Nephron progenitor cell (in vitro differentiated cells): ENCODE results near the gene NOD2.

ENCODE experiments used
- DNase-seq: peaks from one replicate; pipeline ENCODE4 v3.0.0; 2021
- H3K27ac Mint-ChIP-seq: 2 replicates; pipeline ENCODE4 v1.8.0; 2021; ENCODE audit warnings: mild to moderate bottlenecking, moderate library complexity, mixed read lengths
- H3K27me3 Mint-ChIP-seq: 2 replicates; pipeline ENCODE4 v1.8.0; 2021; ENCODE audit warnings: mild to moderate bottlenecking, low read depth, mixed read lengths; ENCODE audit not compliant: poor library complexity
- H3K36me3 Mint-ChIP-seq: 2 replicates; pipeline ENCODE4 v1.8.0; 2021; ENCODE audit warnings: low read depth, mixed read lengths
- H3K4me1 Mint-ChIP-seq: 2 replicates; pipeline ENCODE4 v1.8.0; 2021; ENCODE audit warnings: mixed read lengths
- H3K4me3 Mint-ChIP-seq: 2 replicates; pipeline ENCODE4 v1.8.0; 2021; ENCODE audit warnings: mild to moderate bottlenecking, moderate library complexity, mixed read lengths
- H3K9me3 Mint-ChIP-seq: 2 replicates; pipeline ENCODE4 v1.8.0; 2021; ENCODE audit warnings: mild to moderate bottlenecking, moderate library complexity, mixed read lengths
- CTCF ChIP-seq: fragments of 200-600 bp; sonication (generic); IDR thresholded peaks from 2 replicates; pipeline ENCODE4 v1.5.0; 2021; ENCODE audit warnings: antibody characterized with exemption

The NOD2 gene

GRCh38 chr16:50761267-50761666 lies 67.9 kb downstream of the NOD2 start:
- no peak for TF ChIP-seq CTCF
- H3K27me3 Mint-ChIP-seq, result peaks cover 2% of the 10 kb centered on the region
- H3K4me1 Mint-ChIP-seq, result no peaks in the 10 kb centered on the region
- no peak for DNase-seq
- H3K27ac Mint-ChIP-seq, result no peak overlapping the region
- no peak overlapping the region for H3K4me3 Mint-ChIP-seq
- peaks cover 40% of the 10 kb centered on the region for H3K36me3 Mint-ChIP-seq
- peaks cover 17% of the 10 kb centered on the region for H3K9me3 Mint-ChIP-seq

GRCh38 chr16:50762241-50762640 lies 68.8 kb downstream of the NOD2 start:
- Mint-ChIP-seq H3K27ac (no peak overlapping the region), H3K27me3 (peaks cover 2% of the 10 kb centered on the region), H3K4me1 (no peaks in the 10 kb centered on the region), H3K4me3 (no peak overlapping the region), H3K36me3 (peaks cover 50% of the 10 kb centered on the region), H3K9me3 (peaks cover 25% of the 10 kb centered on the region)
- no peak for TF ChIP-seq CTCF
- DNase-seq, result no peak

GRCh38 chr16:50763211-50763610 lies 69.8 kb downstream of the NOD2 start:
- Mint-ChIP-seq H3K36me3 (peaks cover 53% of the 10 kb centered on the region), H3K27ac (no peak overlapping the region)

GRCh38 chr16:50765260-50765659 lies 71.9 kb downstream of the NOD2 start:
- H3K27me3 Mint-ChIP-seq, result no peaks in the 10 kb centered on the region
- no peak for TF ChIP-seq CTCF

More at GRCh38 chr16:50763211-50763610, 69.8 kb downstream of the NOD2 start:
- Mint-ChIP-seq H3K27me3 (peaks cover 1% of the 10 kb centered on the region), H3K4me1 (no peaks in the 10 kb centered on the region), H3K4me3 (no peak overlapping the region), H3K9me3 (peaks cover 25% of the 10 kb centered on the region)
- DNase-seq, result no peak
- TF ChIP-seq CTCF, result no peak

GRCh38 chr16:50765861-50766260 lies 72.5 kb downstream of the NOD2 start:
- DNase-seq, result no peak
- no peak overlapping the region for H3K4me3 Mint-ChIP-seq
- TF ChIP-seq CTCF, result no peak
- H3K36me3 Mint-ChIP-seq, result peaks cover 66% of the 10 kb centered on the region
- no peaks in the 10 kb centered on the region for H3K4me1 Mint-ChIP-seq
- peaks cover 39% of the 10 kb centered on the region for H3K9me3 Mint-ChIP-seq
- H3K27me3 Mint-ChIP-seq, result no peaks in the 10 kb centered on the region
- no peak overlapping the region for H3K27ac Mint-ChIP-seq

More at GRCh38 chr16:50765260-50765659, 71.9 kb downstream of the NOD2 start:
- Mint-ChIP-seq H3K9me3 (peaks cover 38% of the 10 kb centered on the region), H3K36me3 (peaks cover 63% of the 10 kb centered on the region), H3K4me1 (no peaks in the 10 kb centered on the region), H3K4me3 (no peak overlapping the region), H3K27ac (no peak overlapping the region)
- DNase-seq, result no peak

GRCh38 chr16:50767197-50767596 lies 73.8 kb downstream of the NOD2 start:
- H3K4me3 Mint-ChIP-seq, result no peak overlapping the region
- H3K36me3 Mint-ChIP-seq, result peaks cover 79% of the 10 kb centered on the region

More at GRCh38 chr16:50767197-50767596, 73.8 kb downstream of the NOD2 start:
- peaks cover 41% of the 10 kb centered on the region for H3K9me3 Mint-ChIP-seq
- no peaks in the 10 kb centered on the region for H3K27me3 Mint-ChIP-seq
- TF ChIP-seq CTCF, result no peak
- H3K27ac Mint-ChIP-seq, result no peak overlapping the region
- DNase-seq, result no peak
- H3K4me1 Mint-ChIP-seq, result no peaks in the 10 kb centered on the region
